HG02610 (cell line): ENCODE measurements around the gene MAP2K4.

ENCODE experiments used
- ATAC-seq: cut with Tn5 transposase; IDR thresholded peaks from one replicate; pipeline ENCODE4 v1.9.1; 2021; ENCODE audit warnings: mild to moderate bottlenecking, moderate library complexity; ENCODE audit not compliant: unreplicated experiment

MAP2K4 gene

DNA sequence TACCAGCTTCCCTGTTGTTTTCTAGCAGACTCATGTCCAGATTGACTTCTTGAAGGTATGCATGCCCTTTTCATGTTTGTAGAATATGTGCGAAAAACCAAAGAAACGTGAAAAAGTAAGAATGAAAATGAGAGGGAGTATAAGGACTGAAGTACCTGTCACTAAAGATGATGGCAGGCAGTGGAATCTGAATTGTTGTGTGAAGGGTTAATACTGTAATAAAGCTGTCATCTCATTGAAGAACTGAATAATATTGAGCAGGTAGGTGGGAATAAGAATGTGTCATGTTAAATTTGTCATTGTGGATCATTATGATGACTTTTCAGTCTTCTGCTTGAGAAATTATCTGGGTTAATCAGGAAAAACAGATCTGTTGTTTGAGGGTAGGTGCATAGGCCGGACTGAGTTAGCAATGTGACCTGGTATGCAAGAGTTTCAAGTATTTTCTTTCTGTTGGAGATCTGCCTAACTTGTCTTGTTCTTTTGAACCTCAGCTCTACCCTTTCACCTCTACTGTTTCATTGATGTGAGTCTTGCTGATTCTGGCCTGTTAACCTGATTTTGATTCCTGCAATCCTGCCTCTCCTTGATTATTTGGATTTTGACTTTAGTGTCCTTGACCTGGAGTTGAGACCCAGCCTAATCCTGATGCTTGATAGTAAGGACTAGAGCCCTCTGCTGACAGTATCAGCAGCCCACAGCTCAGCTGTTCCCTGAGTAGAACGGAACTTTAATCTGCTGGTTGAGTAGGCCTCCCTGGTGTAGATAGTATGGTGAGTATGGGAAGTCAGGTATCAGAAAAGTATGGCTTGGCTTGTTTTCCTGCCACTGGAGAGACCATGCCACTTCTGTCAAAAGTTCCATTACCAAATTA is 64.6 kb downstream of the MAP2K4 start:
- no peak for ATAC-seq

- no peak for ATAC-seq
Observed at GRCh38 chr17:12088035-12088434, 67.4 kb downstream of the MAP2K4 start.

GRCh38 chr17:12089809-12090384 is 69.2 kb downstream of the MAP2K4 start:
- ATAC-seq: no peak

- ATAC-seq: no peak
Observed at GRCh38 chr17:12094336-12094735, 73.7 kb downstream of the MAP2K4 start.

DNA sequence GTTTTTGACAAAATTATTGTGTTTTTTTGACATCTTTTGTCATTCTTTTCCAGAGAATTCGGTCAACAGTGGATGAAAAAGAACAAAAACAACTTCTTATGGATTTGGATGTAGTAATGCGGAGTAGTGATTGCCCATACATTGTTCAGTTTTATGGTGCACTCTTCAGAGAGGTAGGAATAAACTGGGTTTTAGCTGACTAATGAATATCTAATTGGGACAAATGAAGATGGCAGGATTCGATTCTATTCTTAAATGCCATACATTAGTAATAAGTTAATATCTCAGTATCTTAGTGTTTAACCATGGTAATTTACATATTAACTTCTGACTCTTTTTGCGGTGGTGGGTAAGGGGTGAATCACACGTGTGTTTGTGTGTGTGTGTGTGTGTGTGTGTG is 74.8 kb downstream of the MAP2K4 start:
- no peak for ATAC-seq

DNA sequence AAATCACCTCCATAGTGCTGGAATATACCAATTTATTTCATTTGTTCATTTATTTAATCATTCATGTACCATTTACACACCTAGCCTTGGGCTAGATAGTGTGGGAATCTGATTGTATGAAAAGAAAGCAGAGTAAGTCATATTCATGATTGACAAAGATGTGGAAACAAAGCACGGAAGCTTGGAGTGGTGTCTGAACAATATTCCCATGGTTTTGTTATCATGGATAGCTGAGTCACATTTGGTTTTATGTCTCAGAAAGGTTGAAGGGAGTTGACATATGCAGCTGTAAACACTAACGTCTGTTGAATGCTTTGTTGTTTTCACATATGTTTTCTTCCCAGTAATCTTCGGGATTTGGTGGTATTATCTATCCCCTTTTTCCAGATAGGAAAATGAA is 76.6 kb downstream of the MAP2K4 start:
- no peak for ATAC-seq

DNA sequence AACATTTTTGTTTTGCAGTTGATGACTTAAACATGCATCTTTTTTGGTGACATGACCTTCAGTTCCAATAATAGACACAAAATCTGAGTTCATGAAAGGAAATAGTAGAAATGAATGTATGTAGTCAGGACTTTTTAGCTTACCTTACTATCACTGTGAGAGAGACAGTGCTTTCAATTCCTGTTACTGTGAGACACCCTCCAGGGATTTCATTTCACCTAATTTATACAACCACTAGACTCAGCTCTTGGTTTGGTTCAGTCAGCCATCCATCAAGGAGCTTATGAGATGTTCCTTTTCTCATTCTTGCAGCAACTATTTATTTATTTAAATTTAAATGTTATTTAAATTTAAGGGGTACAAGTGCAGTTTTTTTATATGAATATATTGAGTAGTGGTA is 77.9 kb downstream of the MAP2K4 start:
- peak; percentile 99 for ATAC-seq

DNA sequence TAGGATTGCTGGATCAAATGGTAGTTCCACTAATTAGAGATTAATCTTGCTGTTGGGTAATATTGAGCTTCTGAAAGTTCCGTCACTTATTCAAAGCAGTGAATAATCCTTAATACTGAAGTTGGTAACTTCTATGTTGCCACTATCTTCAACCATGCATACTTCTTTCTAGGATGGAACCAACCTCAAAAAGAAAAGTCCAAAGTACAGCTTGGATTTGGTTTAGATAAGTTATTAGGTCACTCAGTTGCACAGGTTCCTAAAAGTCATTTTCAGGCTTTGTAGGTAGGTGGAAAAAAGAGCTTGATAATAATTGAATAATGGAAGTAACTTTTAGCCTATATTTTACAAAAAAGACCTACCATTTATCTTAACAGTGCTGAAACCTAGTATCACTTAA is 78.7 kb downstream of the MAP2K4 start:
- no peak for ATAC-seq

DNA sequence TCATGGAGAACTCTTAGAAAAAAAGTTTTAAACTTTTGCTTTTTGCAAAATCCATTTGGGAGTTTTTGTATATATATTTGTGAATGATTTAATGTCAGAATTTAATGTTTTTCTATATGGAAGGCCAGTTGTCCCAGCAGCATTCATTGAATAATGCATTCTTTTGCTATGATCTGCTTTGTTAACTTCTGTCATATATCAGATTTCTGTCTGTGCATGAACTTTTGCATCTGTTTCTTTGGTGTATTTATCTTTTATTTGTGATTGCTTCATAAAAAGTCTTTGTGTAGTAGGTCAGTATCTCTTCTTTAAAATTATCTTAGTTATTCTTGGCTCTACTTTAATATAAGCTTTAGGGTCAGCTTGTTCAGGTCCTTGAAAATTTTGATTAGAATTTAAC is 84.2 kb downstream of the MAP2K4 start:
- no peak for ATAC-seq

DNA sequence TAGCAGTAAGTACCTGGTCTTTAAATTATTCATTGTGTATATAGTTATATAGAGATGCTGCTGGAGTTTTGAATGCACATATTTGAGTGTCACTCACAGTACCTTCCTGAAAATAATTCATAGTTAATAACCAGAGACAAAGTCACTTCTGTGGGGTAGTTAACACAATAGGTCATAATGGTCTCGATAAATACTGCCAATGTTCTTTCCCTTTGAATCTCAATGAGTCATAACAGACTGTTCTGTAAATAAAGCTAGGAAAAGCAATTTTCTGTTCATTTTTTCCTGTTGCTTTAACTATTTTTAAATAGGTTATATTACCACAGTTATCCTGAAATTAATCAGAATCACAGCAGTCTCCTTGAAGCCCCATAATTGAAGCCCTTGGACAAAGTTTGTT is 87.2 kb downstream of the MAP2K4 start:
- no peak for ATAC-seq

- no peak for ATAC-seq
Observed at GRCh38 chr17:12110906-12111305, 90.2 kb downstream of the MAP2K4 start.

DNA sequence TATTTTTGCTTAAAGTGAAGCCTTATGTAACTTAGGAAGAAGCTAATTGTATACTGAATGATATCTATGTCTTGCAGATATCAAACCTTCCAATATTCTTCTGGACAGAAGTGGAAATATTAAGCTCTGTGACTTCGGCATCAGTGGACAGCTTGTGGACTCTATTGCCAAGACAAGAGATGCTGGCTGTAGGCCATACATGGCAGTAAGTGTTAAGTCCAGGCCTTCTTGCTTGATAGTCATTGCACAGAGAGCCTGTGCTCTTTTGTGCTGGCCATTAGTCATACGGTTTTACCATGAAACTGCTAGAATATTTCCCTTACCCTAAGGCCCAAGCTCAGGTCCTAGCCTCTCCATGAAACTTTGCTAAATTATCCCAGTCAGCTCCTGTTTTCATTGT is 92.5 kb downstream of the MAP2K4 start:
- ATAC-seq: no peak

- no peak for ATAC-seq
Observed at GRCh38 chr17:12114686-12115418, 94.2 kb downstream of the MAP2K4 start.

DNA sequence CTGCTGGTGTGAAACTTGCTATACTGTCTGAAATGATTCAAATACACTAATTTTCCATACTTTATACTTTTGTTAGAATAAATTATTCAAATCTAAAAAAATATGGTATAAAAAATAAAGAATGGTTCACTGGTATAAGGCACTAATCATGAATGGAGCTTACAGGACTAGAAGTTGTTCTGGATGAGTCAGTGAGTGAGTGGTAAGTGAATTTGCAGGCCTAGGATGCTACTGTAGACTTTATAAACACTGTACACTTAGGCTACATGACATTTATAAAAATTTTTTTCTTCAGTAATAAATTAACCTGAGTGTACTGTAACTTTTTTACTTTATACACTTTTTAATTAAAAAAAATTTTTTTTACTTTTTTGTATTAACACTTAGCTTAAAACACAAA is 95.5 kb downstream of the MAP2K4 start:
- ATAC-seq: no peak

DNA sequence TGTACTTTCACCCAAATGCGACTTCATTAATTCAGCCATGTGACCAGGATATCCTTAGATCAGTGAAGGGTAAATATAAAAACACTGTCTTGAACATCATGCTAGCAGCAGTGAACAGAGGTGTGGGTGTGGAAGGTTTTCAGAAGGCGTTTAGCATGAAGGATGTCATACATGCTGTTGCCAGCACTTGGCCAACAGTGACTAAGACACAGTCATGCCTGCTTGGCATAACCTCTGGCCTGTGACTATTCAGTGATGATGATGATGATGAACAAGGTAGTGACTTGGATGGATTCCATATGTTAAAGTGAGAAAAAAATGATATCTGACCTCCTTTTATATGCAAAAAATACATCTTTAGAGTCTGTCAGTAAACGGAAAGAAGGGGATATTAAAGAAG is 97.9 kb downstream of the MAP2K4 start:
- ATAC-seq: no peak

- ATAC-seq: no peak
Observed at GRCh38 chr17:12122075-12122474, 101.4 kb downstream of the MAP2K4 start.

DNA sequence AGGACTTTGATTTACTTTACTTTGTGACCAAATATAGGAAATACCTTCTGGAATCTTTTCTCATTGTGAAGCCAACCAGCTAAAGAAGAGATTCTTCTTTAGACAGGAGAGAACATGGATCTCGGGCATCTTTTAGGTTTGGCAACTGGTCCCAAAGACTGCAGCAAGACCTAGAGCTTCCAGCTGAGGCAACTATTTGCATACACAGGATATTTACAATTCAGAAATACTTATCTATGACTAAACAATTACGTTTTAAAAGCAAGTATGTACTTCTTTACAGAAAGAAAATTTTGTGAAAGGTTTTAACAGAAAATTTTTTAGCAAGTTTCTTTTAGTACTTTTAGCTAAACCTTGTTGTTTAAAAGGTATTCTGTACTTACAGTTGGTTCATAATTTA is 106.5 kb downstream of the MAP2K4 start:
- no peak for ATAC-seq

DNA sequence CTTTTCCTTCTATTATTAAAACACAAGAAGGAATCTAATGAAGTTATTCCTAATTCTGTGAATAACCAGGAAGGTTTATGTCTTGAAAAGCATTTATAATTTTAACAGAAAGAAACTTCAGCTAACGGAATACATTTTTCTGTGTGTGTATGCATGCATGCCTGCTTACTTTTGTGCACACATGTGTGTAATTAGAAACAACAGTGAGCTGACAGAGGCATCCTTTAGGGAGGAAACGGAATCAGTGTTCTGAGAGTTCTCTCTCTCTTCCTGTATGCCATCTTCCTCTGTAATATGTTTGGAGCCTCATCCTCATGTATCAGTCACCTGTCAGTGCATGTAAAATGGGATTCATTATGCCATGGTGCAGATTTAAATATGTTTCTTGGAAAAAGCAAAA is 107.0 kb downstream of the MAP2K4 start:
- no peak for ATAC-seq

DNA sequence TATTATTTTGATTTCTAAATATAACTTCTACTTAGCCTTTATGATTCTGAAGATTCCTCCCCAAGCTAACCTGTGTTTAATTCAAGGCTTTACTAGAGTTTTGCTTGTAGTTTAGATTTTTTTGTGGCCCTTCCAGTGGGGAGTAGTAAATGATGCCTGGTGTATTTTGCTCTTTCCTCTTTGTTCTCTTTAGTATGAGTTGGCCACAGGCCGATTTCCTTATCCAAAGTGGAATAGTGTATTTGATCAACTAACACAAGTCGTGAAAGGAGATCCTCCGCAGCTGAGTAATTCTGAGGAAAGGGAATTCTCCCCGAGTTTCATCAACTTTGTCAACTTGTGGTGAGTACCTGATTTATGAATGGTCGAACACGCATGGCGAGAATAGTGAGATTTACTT is 108.3 kb downstream of the MAP2K4 start:
- ATAC-seq: no peak

- ATAC-seq: no peak
Observed at GRCh38 chr17:12133183-12133582, 112.5 kb downstream of the MAP2K4 start.

GRCh38 chr17:12134101-12134500 is 113.4 kb downstream of the MAP2K4 start:
- no peak for ATAC-seq

DNA sequence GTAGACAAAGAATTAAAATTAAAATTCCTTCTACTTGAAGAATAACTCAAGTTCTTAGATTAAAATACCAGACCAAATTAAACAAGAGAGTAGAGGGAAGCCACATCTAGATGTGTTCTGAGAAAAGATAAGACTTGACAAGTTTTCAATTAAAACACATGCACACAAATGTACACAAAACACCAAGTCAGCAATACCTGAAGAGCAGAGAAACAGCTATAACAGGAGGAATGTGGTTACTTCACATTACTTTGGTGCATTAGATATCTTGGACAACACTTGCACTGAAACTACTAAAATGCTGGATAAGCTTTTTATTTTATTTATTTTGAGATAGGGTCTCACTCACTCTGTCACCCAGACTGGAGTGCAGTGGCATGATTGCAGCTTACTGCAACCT is 113.9 kb downstream of the MAP2K4 start:
- no peak for ATAC-seq
